H9 (cell line): ENCODE results near the gene INSM1. TPM values are rescaled to one million over a fixed set of nuclear protein-coding genes. Genes with fewer than 3 reads are reported as not detected.

ENCODE experiments used
- DNase-seq: peaks from one replicate; pipeline ENCODE4 v3.0.0-alpha.2; 2017
- H2AFZ ChIP-seq: one replicate; pipeline ENCODE4 v1.6.1; 2013; ENCODE audit warnings: mild to moderate bottlenecking, low read length, control low read depth, moderate library complexity
- H2AK5ac ChIP-seq: 2 replicates; pipeline ENCODE4 v1.6.1; 2013; ENCODE audit warnings: low read length, control low read depth, mixed read lengths; ENCODE audit not compliant: insufficient read length
- H2BK120ac ChIP-seq: one replicate; pipeline ENCODE4 v1.6.1; 2013; ENCODE audit warnings: low read depth, mild to moderate bottlenecking, low read length, control low read depth, inconsistent platforms; ENCODE audit not compliant: poor library complexity, severe bottlenecking
- H2BK12ac ChIP-seq: 2 replicates; pipeline ENCODE4 v1.6.1; 2013; ENCODE audit warnings: low read length, control low read depth, mixed read lengths, low read depth; ENCODE audit not compliant: insufficient read length
- H2BK15ac ChIP-seq: 2 replicates; pipeline ENCODE4 v1.6.1; 2013; ENCODE audit warnings: low read depth, low read length, control low read depth
- H2BK20ac ChIP-seq: one replicate; pipeline ENCODE4 v1.6.1; 2013; ENCODE audit warnings: low read depth, mild to moderate bottlenecking, low read length, control low read depth, inconsistent platforms; ENCODE audit not compliant: poor library complexity, severe bottlenecking
- H2BK5ac ChIP-seq: 2 replicates; pipeline ENCODE4 v1.6.1; 2013; ENCODE audit warnings: low read length, control low read depth, mixed read lengths; ENCODE audit not compliant: insufficient read length
- H3K14ac ChIP-seq: 2 replicates; pipeline ENCODE4 v1.6.1; 2013; ENCODE audit warnings: low read length, control low read depth; ENCODE audit not compliant: insufficient read depth
- H3K18ac ChIP-seq: 2 replicates; pipeline ENCODE4 v1.6.1; 2013; ENCODE audit warnings: low read depth, mild to moderate bottlenecking, mixed read lengths, low read length, control low read depth; ENCODE audit not compliant: insufficient read length
- H3K23ac ChIP-seq: 2 replicates; pipeline ENCODE4 v1.6.1; 2013; ENCODE audit warnings: low read length, control low read depth, mixed read lengths, low read depth; ENCODE audit not compliant: insufficient read length
- H3K23me2 ChIP-seq: 2 replicates; pipeline ENCODE4 v1.6.1; 2013; ENCODE audit warnings: low read depth, mild to moderate bottlenecking, mixed read lengths, low read length, control low read depth; ENCODE audit not compliant: insufficient read length, poor library complexity, severe bottlenecking
- H3K27ac ChIP-seq: 2 replicates; pipeline ENCODE4 v1.5.1; 2013; ENCODE audit warnings: low read length, control low read depth, mixed read lengths, low read depth; ENCODE audit not compliant: insufficient read length
- H3K27me3 ChIP-seq: 2 replicates; pipeline ENCODE4 v1.6.1; 2013; ENCODE audit warnings: low read length, control low read depth, inconsistent platforms; ENCODE audit not compliant: insufficient read depth
- H3K4ac ChIP-seq: 2 replicates; pipeline ENCODE4 v1.6.1; 2013; ENCODE audit warnings: low read depth, mild to moderate bottlenecking, control low read depth, inconsistent platforms, low read length, moderate library complexity
- H3K4me1 ChIP-seq: 2 replicates; pipeline ENCODE4 v1.6.1; 2013; ENCODE audit warnings: low read length, control low read depth, inconsistent platforms; ENCODE audit not compliant: insufficient read depth
- H3K4me2 ChIP-seq: 2 replicates; pipeline ENCODE4 v1.6.1; 2013; ENCODE audit warnings: low read length, control low read depth, mixed read lengths; ENCODE audit not compliant: insufficient read length, insufficient read depth
- H3K56ac ChIP-seq: 2 replicates; pipeline ENCODE4 v1.6.1; 2013; ENCODE audit warnings: low read depth, mild to moderate bottlenecking, mixed read lengths, low read length, control low read depth; ENCODE audit not compliant: insufficient read length
- H3K79me1 ChIP-seq: 2 replicates; pipeline ENCODE4 v1.6.1; 2013; ENCODE audit warnings: low read depth, mild to moderate bottlenecking, moderate library complexity, low read length, control low read depth, inconsistent platforms; ENCODE audit not compliant: insufficient read depth, poor library complexity, severe bottlenecking
- H3K79me2 ChIP-seq: 2 replicates; pipeline ENCODE4 v1.6.1; 2013; ENCODE audit warnings: low read length, control low read depth, inconsistent platforms; ENCODE audit not compliant: insufficient read depth
- H3K9ac ChIP-seq: 2 replicates; pipeline ENCODE4 v1.6.1; 2013; ENCODE audit warnings: low read length, control low read depth, mixed read lengths; ENCODE audit not compliant: insufficient read length; ENCODE audit errors: extremely low read depth
- H3K9me3 ChIP-seq: one replicate; pipeline ENCODE4 v1.6.1; 2013; ENCODE audit warnings: low read depth, low read length, inconsistent platforms; ENCODE audit not compliant: control insufficient read depth
- H3T11ph ChIP-seq: one replicate; pipeline ENCODE4 v1.6.1; 2013; ENCODE audit warnings: mild to moderate bottlenecking, low read length, control low read depth, inconsistent platforms
- H4K20me1 ChIP-seq: one replicate; pipeline ENCODE4 v1.6.1; 2013; ENCODE audit not compliant: control insufficient read depth, insufficient read length, insufficient read depth
- H4K5ac ChIP-seq: 2 replicates; pipeline ENCODE4 v1.6.1; 2013; ENCODE audit warnings: low read depth, mild to moderate bottlenecking, mixed read lengths, low read length, control low read depth; ENCODE audit not compliant: insufficient read length
- H4K8ac ChIP-seq: replicated peaks from 2 replicates; pipeline ENCODE4 v1.6.1; 2013; ENCODE audit warnings: low read length, control low read depth, mixed read lengths, low read depth; ENCODE audit not compliant: insufficient read length
- H4K91ac ChIP-seq: 2 replicates; pipeline ENCODE4 v1.6.1; 2013; ENCODE audit warnings: low read depth, mild to moderate bottlenecking, moderate library complexity, mixed read lengths, low read length, control low read depth; ENCODE audit not compliant: insufficient read length
- H3K27ac Mint-ChIP-seq, 3 experiments: 2 replicates in 2 of 3; 3 replicates in 1 of 3; pipeline ENCODE4 v1.8.0; 2020 to 2021; ENCODE audit warnings: mixed read lengths in 3 of 3, mild to moderate bottlenecking in 1 of 3, moderate library complexity in 1 of 3
- H3K27me3 Mint-ChIP-seq: 2 replicates; pipeline ENCODE4 v1.8.0; 2021; ENCODE audit warnings: low read depth, mild to moderate bottlenecking, moderate library complexity, mixed read lengths
- H3K36me3 Mint-ChIP-seq, 3 experiments: 2 replicates in 2 of 3; 3 replicates in 1 of 3; pipeline ENCODE4 v1.8.0; 2020 to 2021; ENCODE audit warnings: low read depth in 3 of 3, mixed read lengths in 3 of 3; ENCODE audit not compliant: insufficient read depth in 1 of 3
- H3K4me1 Mint-ChIP-seq, 2 experiments: 2 replicates each; pipeline ENCODE4 v1.8.0; 2020; ENCODE audit warnings: mixed read lengths in 2 of 2
- H3K4me3 Mint-ChIP-seq, 2 experiments: 2 replicates in 1 of 2; 3 replicates in 1 of 2; pipeline ENCODE4 v1.8.0; 2020 to 2021; ENCODE audit warnings: mild to moderate bottlenecking in 2 of 2, mixed read lengths in 2 of 2, moderate library complexity in 1 of 2
- H3K9me3 Mint-ChIP-seq, 2 experiments: 2 replicates in 1 of 2; 3 replicates in 1 of 2; pipeline ENCODE4 v1.8.0; 2020; ENCODE audit warnings: mild to moderate bottlenecking in 2 of 2, mixed read lengths in 2 of 2, moderate library complexity in 1 of 2
- CTCF ChIP-seq: fragments of 200-600 bp; sonication (generic); conservative IDR thresholded peaks from 3 replicates; pipeline ENCODE4 v1.8.0; 2021; ENCODE audit warnings: antibody characterized with exemption, mild to moderate bottlenecking
- WGBS: extraction: QIAGEN DNeasy Blood & Tissue Kit; methylation state at CpG from one replicate; pipeline ENCODE4 v1.1.7; 2013; ENCODE audit warnings: missing lambda C conversion rate, low lambda C conversion rate, mixed read lengths; ENCODE audit not compliant: insufficient read length; ENCODE audit errors: extremely low coverage; 5-methylcytosine and 5-hydroxymethylcytosine counted together
- total RNA-seq: library from RNA; stranded (reverse); gene quantifications from 2 replicates; pipeline ENCODE4 v1.2.1, GENCODE V29; 2021

INSM1 gene
- total RNA-seq, 1 experiment from 2014 or later: 0.83 TPM

DNA sequence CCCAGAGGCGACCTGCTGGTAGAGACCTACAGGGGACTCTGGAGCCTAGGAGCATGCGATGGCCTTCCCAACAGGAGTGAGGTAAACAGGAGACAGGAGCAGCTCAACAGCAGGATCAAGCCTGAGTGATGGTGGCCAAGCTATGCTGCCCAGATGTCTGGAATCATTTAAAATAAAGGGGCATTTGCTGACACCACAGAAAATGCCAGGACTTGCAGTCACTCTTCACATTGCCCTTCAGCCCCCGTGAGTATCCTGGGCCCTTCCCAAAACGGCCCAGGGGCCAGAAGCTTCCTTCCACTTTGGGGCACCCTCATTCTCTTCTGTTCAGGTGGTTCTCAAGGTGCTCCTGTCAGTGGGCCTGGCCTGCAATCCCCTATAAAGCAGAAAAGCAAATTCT is 23.2 kb downstream of the INSM1 start:
- Histone ChIP-seq H3K79me2 (no peaks in the 10 kb centered on the region), H2BK15ac (no peak overlapping the region), H2AFZ (no peak overlapping the region), H3K79me1 (no peaks in the 10 kb centered on the region), H3K56ac (no peak overlapping the region), H2BK20ac (no peak overlapping the region), H3K4me1 (no peaks in the 10 kb centered on the region), H3K27me3 (no peaks in the 10 kb centered on the region), H2AK5ac (no peak overlapping the region), H2BK5ac (no peak overlapping the region), H3K27ac (no peak overlapping the region), H2BK120ac (no peak overlapping the region), H4K20me1 (no peaks in the 10 kb centered on the region), H3K4ac (no peak overlapping the region), H4K5ac (no peak overlapping the region), H3K14ac (no peak overlapping the region), H3K9me3 (no peaks in the 10 kb centered on the region), H3K23me2 (no peaks in the 10 kb centered on the region), H2BK12ac (no peak overlapping the region), H3T11ph (no peak overlapping the region), H3K18ac (no peak overlapping the region), H3K9ac (no peak overlapping the region), H4K91ac (no peak overlapping the region), H3K4me2 (no peak overlapping the region), H3K23ac (no peak overlapping the region), H4K8ac (no peak overlapping the region)
- H3K4me3 Mint-ChIP-seq: no peak overlapping the region
- peaks cover 6 to 16% of the 10 kb centered on the region in 2 experiments for H3K4me1 Mint-ChIP-seq
- no peaks in the 10 kb centered on the region for H3K27me3 Mint-ChIP-seq
- peaks cover 0 to 9% (median 2%) of the 10 kb centered on the region in 3 experiments; a peak in 3 of 7 replicates for H3K36me3 Mint-ChIP-seq
- H3K27ac Mint-ChIP-seq: peak overlapping the region in 1 of 3 experiments; percentile 68; a peak in 2 of 7 replicates
- no CpG with 5 or more reads among the region's 4 CpGs for WGBS
- H3K9me3 Mint-ChIP-seq: no peaks in the 10 kb centered on the region
- no peak for DNase-seq
- no peak for TF ChIP-seq CTCF
